GM13977 (cell line): ENCODE measurements around the gene OSBPL1A.

Source experiments
- DNase-seq: peaks from one replicate; pipeline ENCODE4 v3.0.0; 2012; ENCODE audit warnings: low spot score
- CTCF ChIP-seq: IDR thresholded peaks from 2 replicates; pipeline ENCODE4 v1.5.1; 2012; ENCODE audit warnings: mild to moderate bottlenecking, control low read depth; ENCODE audit not compliant: insufficient read depth; ENCODE audit errors: extremely low read depth, missing control alignments
- in situ Hi-C: fragments of 300-500 bp; cut with MboI; formaldehyde crosslinking; loops from one replicate; pipeline ENCODE4 v1.12.0; 2022; ENCODE audit warnings: low sequenced_read_pairs, low pct_unique_long_range_greater_than_20kb, mixed read lengths, inconsistent platforms; ENCODE audit not compliant: unreplicated experiment

OSBPL1A gene

GRCh38 chr18:24259869-24260641 is 137.6 kb downstream of the OSBPL1A start:
- DNase-seq: no peak
- no peak for TF ChIP-seq CTCF
- in situ Hi-C loops: no loop called here

- no peak for DNase-seq
- no peak for TF ChIP-seq CTCF
- in situ Hi-C loops: no loop called here
Observed at GRCh38 chr18:24254071-24254470, 143.6 kb downstream of the OSBPL1A start.

GRCh38 chr18:24249716-24250115 is 147.9 kb downstream of the OSBPL1A start:
- in situ Hi-C loops: no loop called here
- no peak for DNase-seq
- no peak for TF ChIP-seq CTCF

- no peak for TF ChIP-seq CTCF
- DNase-seq: no peak
- in situ Hi-C loops: no loop called here
Observed at GRCh38 chr18:24248359-24248758, 149.3 kb downstream of the OSBPL1A start.

GRCh38 chr18:24246143-24246542 is 151.5 kb downstream of the OSBPL1A start:
- peak; percentile 32 for DNase-seq
- TF ChIP-seq CTCF: no peak
- in situ Hi-C loops: no loop called here

GRCh38 chr18:24244698-24245097 is 152.9 kb downstream of the OSBPL1A start:
- no peak for DNase-seq
- in situ Hi-C loops: no loop called here
- TF ChIP-seq CTCF: no peak

GRCh38 chr18:24243677-24244076 is 153.9 kb downstream of the OSBPL1A start:
- TF ChIP-seq CTCF: no peak
- DNase-seq: no peak
- in situ Hi-C loops: no loop called here
